ENCODE results near the gene PRDM11.

The PRDM11 gene

DNA sequence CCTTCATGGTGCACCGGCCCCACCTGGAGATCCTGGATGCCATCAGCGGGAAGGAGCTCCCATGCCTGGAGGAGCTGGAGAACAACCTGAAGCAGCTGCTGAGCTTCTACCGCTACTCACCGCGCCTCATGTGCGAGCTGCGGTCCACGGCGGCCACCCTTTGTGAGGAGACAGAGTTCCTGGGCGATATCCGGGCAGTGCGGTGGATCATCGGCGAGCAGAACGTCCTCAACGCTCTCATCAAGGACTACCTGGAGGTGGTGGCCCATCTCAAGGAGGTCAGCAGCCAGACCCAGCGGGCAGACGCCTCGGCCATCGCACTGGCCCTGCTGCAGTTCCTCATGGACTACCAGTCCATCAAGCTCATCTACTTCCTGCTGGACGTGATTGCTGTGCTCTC is 80.5 kb downstream of the PRDM11 start:
- no peaks in the 10 kb centered on the region for H3K36me3 ChIP-seq (ENCODE audit: insufficient read depth, low read length)
- H3K4me1 ChIP-seq (ENCODE audit: insufficient read depth, low read length): no peaks in the 10 kb centered on the region
- no peaks in the 10 kb centered on the region for H3K9me3 ChIP-seq (ENCODE audit: control insufficient read depth, insufficient read depth, low read length)
- H3K9ac ChIP-seq (ENCODE audit: low read depth, low read length): no peak overlapping the region

GRCh38 chr11:45227836-45228235 is 81.4 kb downstream of the PRDM11 start:
- H3K36me3 ChIP-seq (ENCODE audit: insufficient read depth, low read length): no peaks in the 10 kb centered on the region
- no peaks in the 10 kb centered on the region for H3K4me1 ChIP-seq (ENCODE audit: insufficient read depth, low read length)
- no peaks in the 10 kb centered on the region for H3K9me3 ChIP-seq (ENCODE audit: control insufficient read depth, insufficient read depth, low read length)
- H3K9ac ChIP-seq (ENCODE audit: low read depth, low read length): no peak overlapping the region

DNA sequence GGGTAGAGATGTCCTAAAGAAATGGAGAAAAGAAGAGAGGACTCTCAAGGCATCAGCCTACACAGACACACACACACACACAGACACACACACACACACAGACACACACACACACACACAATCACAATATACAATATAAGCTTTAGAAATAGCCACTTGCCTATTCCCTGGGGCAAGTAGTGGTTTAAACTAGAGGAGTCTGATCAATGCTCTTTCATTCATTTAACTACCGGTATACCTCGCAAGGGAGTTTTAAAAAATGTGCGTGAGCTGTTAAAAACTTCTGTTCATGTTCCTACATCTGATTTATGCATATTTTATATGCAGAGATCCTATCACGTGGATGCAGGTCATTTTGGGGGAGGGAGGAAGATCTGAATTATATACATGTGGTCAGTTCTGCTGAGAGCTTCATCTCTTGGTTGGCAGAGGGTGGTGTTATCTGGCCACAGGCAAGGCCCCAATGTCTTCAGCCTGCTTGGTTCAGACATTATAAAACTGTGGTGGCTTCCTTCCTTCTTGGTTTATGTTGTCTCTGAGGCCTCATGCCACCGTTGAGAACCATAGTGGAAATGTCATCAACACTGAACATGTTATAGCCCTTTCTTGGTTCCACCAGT is 83.1 kb downstream of the PRDM11 start:
- Histone ChIP-seq H3K9ac (ENCODE audit: low read depth, low read length) (no peak overlapping the region), H3K9me3 (ENCODE audit: control insufficient read depth, insufficient read depth, low read length) (no peaks in the 10 kb centered on the region), H3K4me1 (ENCODE audit: insufficient read depth, low read length) (peaks cover 3% of the 10 kb centered on the region; the same call in 1 of the 2 replicates), H3K36me3 (ENCODE audit: insufficient read depth, low read length) (no peaks in the 10 kb centered on the region)

- peaks cover 3% of the 10 kb centered on the region; the same call in 1 of the 2 replicates for H3K4me1 ChIP-seq (ENCODE audit: insufficient read depth, low read length)
- H3K9me3 ChIP-seq (ENCODE audit: control insufficient read depth, insufficient read depth, low read length): no peaks in the 10 kb centered on the region
- no peak overlapping the region for H3K9ac ChIP-seq (ENCODE audit: low read depth, low read length)
- no peaks in the 10 kb centered on the region for H3K36me3 ChIP-seq (ENCODE audit: insufficient read depth, low read length)
Measured at GRCh38 chr11:45232341-45233080, 86.1 kb downstream of the PRDM11 start.

DNA sequence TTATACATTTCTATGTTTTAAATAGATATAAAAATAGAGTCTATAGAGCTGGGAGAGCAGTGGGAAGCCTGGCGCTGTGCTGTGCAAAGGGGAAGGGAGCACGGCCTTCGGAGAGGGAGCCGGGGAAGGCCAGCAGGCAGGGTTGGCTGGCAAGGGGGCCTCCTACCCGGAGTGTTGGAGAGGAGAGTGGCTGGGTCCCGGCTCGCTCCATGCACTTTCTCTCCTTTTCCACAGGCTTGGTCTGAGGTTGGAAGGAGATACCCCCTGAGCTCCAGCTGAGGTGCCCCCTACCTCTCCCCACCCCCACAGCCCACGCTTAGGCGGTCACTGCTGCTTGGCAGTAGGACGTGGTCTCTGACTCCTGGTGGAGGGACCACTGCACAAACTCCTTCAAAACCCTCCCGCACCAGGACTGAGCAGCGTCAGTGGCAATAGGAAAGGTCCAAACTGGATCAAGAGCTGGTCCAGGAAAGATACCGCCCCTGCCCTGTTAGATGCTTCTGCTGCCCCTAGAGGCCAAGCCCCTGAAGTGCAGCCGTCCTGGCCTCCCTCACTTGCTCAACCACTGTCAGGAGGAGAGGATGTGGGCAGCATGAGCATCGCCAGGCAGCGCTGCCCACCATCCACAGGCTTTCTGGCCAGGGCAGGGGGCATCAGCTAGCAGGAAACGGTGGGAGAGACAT is 86.8 kb downstream of the PRDM11 start:
- H3K9me3 ChIP-seq (ENCODE audit: control insufficient read depth, insufficient read depth, low read length): no peaks in the 10 kb centered on the region
- H3K9ac ChIP-seq (ENCODE audit: low read depth, low read length): peak overlapping the region; percentile 10; the same call in 1 of the 2 replicates
- peaks cover 3% of the 10 kb centered on the region; the same call in 1 of the 2 replicates for H3K4me1 ChIP-seq (ENCODE audit: insufficient read depth, low read length)
- H3K36me3 ChIP-seq (ENCODE audit: insufficient read depth, low read length): no peaks in the 10 kb centered on the region

- H3K9me3 ChIP-seq (ENCODE audit: control insufficient read depth, insufficient read depth, low read length): no peaks in the 10 kb centered on the region
- H3K9ac ChIP-seq (ENCODE audit: low read depth, low read length): no peak overlapping the region
- peaks cover 3% of the 10 kb centered on the region; the same call in 1 of the 2 replicates for H3K4me1 ChIP-seq (ENCODE audit: insufficient read depth, low read length)
- H3K36me3 ChIP-seq (ENCODE audit: insufficient read depth, low read length): no peaks in the 10 kb centered on the region
Measured at GRCh38 chr11:45233804-45234170, 87.3 kb downstream of the PRDM11 start.

- Histone ChIP-seq H3K4me1 (ENCODE audit: insufficient read depth, low read length) (peaks cover 3% of the 10 kb centered on the region; the same call in 1 of the 2 replicates), H3K9me3 (ENCODE audit: control insufficient read depth, insufficient read depth, low read length) (no peaks in the 10 kb centered on the region), H3K36me3 (ENCODE audit: insufficient read depth, low read length) (no peaks in the 10 kb centered on the region), H3K9ac (ENCODE audit: low read depth, low read length) (no peak overlapping the region)
Measured at GRCh38 chr11:45234306-45235006, 88.0 kb downstream of the PRDM11 start.

- H3K4me1 ChIP-seq (ENCODE audit: insufficient read depth, low read length): peaks cover 3% of the 10 kb centered on the region; the same call in 1 of the 2 replicates
- H3K9me3 ChIP-seq (ENCODE audit: control insufficient read depth, insufficient read depth, low read length): 0 out of 2 replicates have a peak, but pooled peaks cover 4% of the 10 kb centered on the region
- H3K36me3 ChIP-seq (ENCODE audit: insufficient read depth, low read length): no peaks in the 10 kb centered on the region
- H3K9ac ChIP-seq (ENCODE audit: low read depth, low read length): no peak overlapping the region
Measured at GRCh38 chr11:45237711-45238315, 91.4 kb downstream of the PRDM11 start.

DNA sequence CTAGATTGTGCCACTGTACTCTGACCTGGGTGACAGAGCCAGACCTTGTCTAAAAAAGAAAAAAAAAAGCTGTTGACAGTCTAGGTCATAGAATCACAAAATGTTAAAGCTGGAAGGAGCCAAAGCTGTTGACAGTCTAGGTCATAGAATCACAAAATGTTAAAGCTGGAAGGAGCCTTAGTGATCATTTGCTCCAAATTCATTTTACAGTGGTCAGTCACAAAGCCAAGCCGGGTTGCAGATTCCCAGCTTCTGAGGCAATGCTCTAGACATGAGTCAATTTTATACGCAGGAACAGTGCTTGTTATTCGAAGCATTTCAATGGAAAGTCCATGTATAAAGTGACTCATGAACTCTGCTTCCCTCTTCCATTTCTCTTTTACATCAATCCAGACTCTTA is 92.3 kb downstream of the PRDM11 start:
- Histone ChIP-seq H3K9me3 (ENCODE audit: control insufficient read depth, insufficient read depth, low read length) (0 out of 2 replicates have a peak, but pooled peaks cover 4% of the 10 kb centered on the region), H3K4me1 (ENCODE audit: insufficient read depth, low read length) (peaks cover 6% of the 10 kb centered on the region; the same call in 1 of the 2 replicates), H3K9ac (ENCODE audit: low read depth, low read length) (no peak overlapping the region), H3K36me3 (ENCODE audit: insufficient read depth, low read length) (no peaks in the 10 kb centered on the region)

DNA sequence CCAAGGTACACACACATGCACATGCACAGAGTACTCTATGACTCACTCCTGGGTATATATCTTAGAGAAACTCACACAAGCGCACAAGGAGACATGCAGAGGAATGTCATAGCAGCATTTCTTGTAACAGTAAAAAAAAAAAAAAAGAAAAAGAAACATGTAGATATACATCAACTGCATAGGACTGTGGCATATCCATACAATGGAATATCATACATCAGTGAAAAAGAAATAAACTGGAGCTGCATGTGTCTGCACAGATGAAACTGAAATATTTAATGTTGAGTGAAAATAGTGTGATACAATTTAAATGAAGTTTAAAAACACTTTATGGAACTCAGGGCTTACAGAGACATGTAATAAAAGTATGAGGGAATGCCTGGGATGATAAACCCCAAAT is 93.3 kb downstream of the PRDM11 start:
- Histone ChIP-seq H3K9ac (ENCODE audit: low read depth, low read length) (no peak overlapping the region), H3K36me3 (ENCODE audit: insufficient read depth, low read length) (no peaks in the 10 kb centered on the region), H3K4me1 (ENCODE audit: insufficient read depth, low read length) (peaks cover 6% of the 10 kb centered on the region; the same call in 1 of the 2 replicates), H3K9me3 (ENCODE audit: control insufficient read depth, insufficient read depth, low read length) (0 out of 2 replicates have a peak, but pooled peaks cover 4% of the 10 kb centered on the region)

GRCh38 chr11:45243967-45244366 is 97.5 kb downstream of the PRDM11 start:
- peaks cover 6% of the 10 kb centered on the region; the same call in 1 of the 2 replicates for H3K4me1 ChIP-seq (ENCODE audit: insufficient read depth, low read length)
- no peaks in the 10 kb centered on the region for H3K36me3 ChIP-seq (ENCODE audit: insufficient read depth, low read length)
- H3K9ac ChIP-seq (ENCODE audit: low read depth, low read length): no peak overlapping the region
- 0 out of 2 replicates have a peak, but pooled peaks cover 4% of the 10 kb centered on the region for H3K9me3 ChIP-seq (ENCODE audit: control insufficient read depth, insufficient read depth, low read length)

DNA sequence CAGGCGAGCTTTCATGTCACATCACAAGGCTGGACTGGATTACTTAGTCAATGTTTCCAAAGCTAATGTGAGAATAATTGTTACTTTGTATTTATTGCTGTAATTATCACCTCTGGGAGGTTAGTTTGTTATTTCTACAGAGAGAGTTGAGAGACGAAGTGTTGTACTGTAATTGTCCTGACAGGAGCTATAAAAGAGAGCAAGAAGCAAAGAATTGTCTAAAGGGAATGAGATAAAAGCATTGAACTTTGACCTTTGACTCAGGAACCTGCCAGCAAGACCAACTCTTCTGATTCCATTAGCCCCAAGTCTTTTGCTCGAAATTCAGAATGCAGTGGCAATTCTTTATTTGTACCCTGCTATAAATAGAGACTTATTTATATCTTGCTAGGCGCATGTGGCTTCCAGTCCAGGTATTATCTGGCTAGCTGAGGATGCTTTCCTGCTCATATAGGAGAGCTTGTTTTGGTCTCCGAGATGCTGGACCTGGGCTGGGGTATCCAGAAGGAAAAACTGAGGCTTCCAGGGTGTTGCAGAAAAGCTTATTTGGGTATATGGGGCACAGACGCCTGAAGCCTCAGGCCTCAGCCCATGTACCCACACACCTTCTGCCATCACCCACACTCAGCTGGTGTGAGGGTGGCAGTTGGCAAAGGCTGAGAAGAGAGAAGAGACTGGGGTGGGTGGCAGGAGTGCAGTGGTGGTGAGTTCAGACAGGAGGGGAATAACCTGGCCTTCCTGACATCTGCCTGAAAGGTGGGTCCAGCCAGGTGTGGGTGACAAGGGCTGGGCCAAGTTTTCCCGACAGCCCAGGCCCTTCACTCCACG is 99.0 kb downstream of the PRDM11 start:
- Histone ChIP-seq H3K4me1 (ENCODE audit: insufficient read depth, low read length) (peaks cover 6% of the 10 kb centered on the region; the same call in 1 of the 2 replicates), H3K9me3 (ENCODE audit: control insufficient read depth, insufficient read depth, low read length) (no peaks in the 10 kb centered on the region), H3K36me3 (ENCODE audit: insufficient read depth, low read length) (no peaks in the 10 kb centered on the region), H3K9ac (ENCODE audit: low read depth, low read length) (no peak overlapping the region)

- no peaks in the 10 kb centered on the region for H3K36me3 ChIP-seq (ENCODE audit: insufficient read depth, low read length)
- no peaks in the 10 kb centered on the region for H3K9me3 ChIP-seq (ENCODE audit: control insufficient read depth, insufficient read depth, low read length)
- peaks cover 6% of the 10 kb centered on the region; the same call in 1 of the 2 replicates for H3K4me1 ChIP-seq (ENCODE audit: insufficient read depth, low read length)
- H3K9ac ChIP-seq (ENCODE audit: low read depth, low read length): no peak overlapping the region
Measured at GRCh38 chr11:45246241-45246640, 99.8 kb downstream of the PRDM11 start.
